GM12878 (cell line): Measurements from ENCODE around the gene C22orf42. TPM values are rescaled to one million over a fixed set of nuclear protein-coding genes. Genes with fewer than 3 reads are reported as not detected.
A peak's percentile ranks its signal among the peaks of the same experiment; 100 is the strongest.
"Not testable (repeated sequence)": the region's sequence is repeated elsewhere in the genome, so short reads cannot be mapped to it uniquely, and the experiment has no call there.

ENCODE experiments used
- ATAC-seq: fragments of 200-7000 bp; cut with Tn5 transposase; 3 replicates; pipeline ENCODE4 v1.9.1; 2020; ENCODE audit warnings: mild to moderate bottlenecking, moderate library complexity
- BruUV-seq: library from RNA; stranded (reverse); fragments of 400-500 nt; replicated peaks from 2 replicates; lab custom pipeline; 2021; lab: Mats Ljungman, UMichigan
- CTCF ChIA-PET: fragments of 300-600 bp; sonication (Branson Sonifier 250); formaldehyde crosslinking; extraction: SDS; loops from one replicate; lab custom pipeline; 2021; ENCODE audit warnings: inconsistent platforms; lab: Yijun Ruan, JAX
- POLR2A ChIA-PET: fragments of 350-600 bp; formaldehyde crosslinking; extraction: SDS; loops from one replicate; lab custom pipeline; 2021; ENCODE audit warnings: inconsistent platforms; lab: Charles Lee
- RAD21 ChIA-PET: fragments of 300-600 bp; sonication (Branson Sonifier 250); formaldehyde crosslinking; loops from one replicate; lab custom pipeline; 2023; ENCODE audit warnings: antibody characterized with exemption; ENCODE audit not compliant: unreplicated experiment; lab: Charles Lee
- SMC1A ChIA-PET: fragments of 300-600 bp; sonication (Branson Sonifier 250); formaldehyde crosslinking; loops from one replicate; lab custom pipeline; 2023; ENCODE audit not compliant: unreplicated experiment, uncharacterized antibody; lab: Charles Lee
- DNase-seq: peaks from one replicate; pipeline ENCODE4 v3.0.0-alpha.2; 2011; ENCODE audit warnings: low read depth, low spot score
- FAIRE-seq: peaks from 3 replicates; lab custom pipeline; 2011; peaks lifted over from hg19 to GRCh38; lab: Jason Lieb, UNC
- H2AFZ ChIP-seq: 2 replicates; pipeline ENCODE4 v1.6.0; 2011; ENCODE audit warnings: low read depth, low read length, control low read depth; ENCODE audit not compliant: control insufficient read depth
- H3K27ac ChIP-seq: 2 replicates; pipeline ENCODE4 v1.5.1; 2011; ENCODE audit warnings: control low read depth; ENCODE audit not compliant: control insufficient read depth, insufficient read depth
- H3K27me3 ChIP-seq, 2 experiments: replicated peaks in 1 of 2; 2 replicates each; pipeline versions ENCODE4 v1.6.0 to v1.6.1; 2011; ENCODE audit warnings: low read length in 1 of 2; ENCODE audit not compliant: control insufficient read depth in 2 of 2, insufficient read depth in 2 of 2
- H3K36me3 ChIP-seq, 2 experiments: 2 replicates each; pipeline ENCODE4 v1.5.1; 2011; ENCODE audit warnings: low read length in 1 of 2; ENCODE audit not compliant: control insufficient read depth in 2 of 2, insufficient read depth in 2 of 2
- H3K4me1 ChIP-seq: 2 replicates; pipeline ENCODE4 v1.6.1; 2011; ENCODE audit warnings: mild to moderate bottlenecking, low read length, moderate library complexity, mixed read lengths; ENCODE audit not compliant: control insufficient read depth, insufficient read depth
- H3K4me2 ChIP-seq: 2 replicates; pipeline ENCODE4 v1.6.0; 2011; ENCODE audit warnings: control low read depth; ENCODE audit not compliant: control insufficient read depth, insufficient read depth
- H3K4me3 ChIP-seq: fragments of 200-600 bp; sonication (generic); 2 replicates; pipeline ENCODE4 v1.5.1; 2016
- H3K79me2 ChIP-seq: 2 replicates; pipeline ENCODE4 v1.6.0; 2011; ENCODE audit warnings: low read length; ENCODE audit not compliant: control insufficient read depth, insufficient read depth
- H3K9ac ChIP-seq: 2 replicates; pipeline ENCODE4 v1.8.0; 2011; ENCODE audit warnings: low read length, control low read depth, mixed read lengths; ENCODE audit not compliant: control insufficient read depth, insufficient read depth
- H3K9me3 ChIP-seq: replicated peaks from 3 replicates; pipeline ENCODE4 v1.5.1; 2011; ENCODE audit warnings: mild to moderate bottlenecking, low read length; ENCODE audit not compliant: control insufficient read depth, insufficient read depth
- H4K20me1 ChIP-seq: 2 replicates; pipeline ENCODE4 v1.6.0; 2011; ENCODE audit not compliant: control insufficient read depth, insufficient read depth
- SPI1 ChIP-seq: IDR thresholded peaks from 2 replicates; pipeline ENCODE4 v1.6.1; 2011; ENCODE audit warnings: low read depth, mild to moderate bottlenecking, low read length, moderate library complexity, borderline replicate concordance; ENCODE audit not compliant: insufficient read depth
- WGBS: methylation state at CpG from one replicate; pipeline ENCODE4 v1.1.6; 2016; ENCODE audit warnings: low lambda C conversion rate; ENCODE audit not compliant: insufficient replicate concordance, insufficient coverage; ENCODE audit errors: missing lambda C conversion rate; 5-methylcytosine and 5-hydroxymethylcytosine counted together
- in situ Hi-C: fragments of 300-500 bp; cut with MboI; formaldehyde crosslinking; loops from 9 replicates; pipeline ENCODE4 v1.14.3; 2018; ENCODE audit warnings: mixed read lengths
- intact Hi-C: fragments of 100-400 bp; cut with micrococcal nuclease; formaldehyde crosslinking; loops from one replicate; pipeline ENCODE4 v1.14.2; 2022; ENCODE audit not compliant: unreplicated experiment
- polyA plus RNA-seq, 11 experiments: library from polyadenylated mRNA; depleted of rRNA in 4 of 11; unstranded in 6 of 11; stranded (reverse) in 5 of 11; fragments of >200 nt; fragmentation: Nextera tagmentation in 4 of 11; fragmentation: Illumina TruSeq in 1 of 11; extraction: Ambion mirVana in 4 of 11; extraction: Trizol in 1 of 11; gene quantifications; 1 replicate in 1 of 11; 2 replicates in 10 of 11; pipeline versions ENCODE4 v1.2.1 to v1.2.3, GENCODE V29; 2011 to 2016; ENCODE audit warnings: inconsistent platforms in 2 of 11, missing spikeins in 2 of 11, low read depth in 1 of 11
- total RNA-seq, 4 experiments: library from RNA; depleted of rRNA in 3 of 4; stranded (reverse); fragments of >200 nt in 3 of 4; fragmentation: Illumina TruSeq in 1 of 4; extraction: Trizol in 1 of 4; gene quantifications; 2 replicates each; pipeline versions ENCODE4 v1.2.1 to v1.2.3, GENCODE V29; 2013 to 2021

The C22orf42 gene
- total and polyA plus RNA-seq, 10 of the 15 experiments (the other 5 are each of a cell fraction or from before 2014, with no cell fraction given) = not detected

GRCh38 chr22:32148372-32148771, 10.7 kb downstream of the C22orf42 start:
- BruUV-seq, H3K79me2 ChIP-seq: not testable (repeated sequence)

DNA sequence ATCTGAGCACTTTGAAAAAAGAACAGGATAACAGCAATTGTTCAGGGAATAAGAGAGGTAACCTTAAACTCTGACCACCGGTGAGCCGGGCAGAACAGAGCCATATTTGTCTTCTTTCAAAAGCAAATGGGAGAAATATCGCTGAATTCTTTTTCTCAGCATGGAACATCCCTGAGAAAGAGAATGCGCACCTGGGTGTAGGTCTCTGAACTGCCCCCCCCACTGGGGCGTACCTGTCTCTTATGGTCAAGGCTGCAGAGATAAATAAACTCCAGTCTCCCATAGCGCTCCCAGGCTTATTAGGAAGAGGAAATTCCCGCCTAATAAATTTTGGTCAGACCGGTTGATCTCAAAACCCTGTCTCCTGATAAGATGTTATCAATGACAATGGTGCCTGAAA, 12.0 kb downstream of the C22orf42 start:
- RAD21 ChIA-PET, POLR2A ChIA-PET, DNase-seq, H3K4me1 ChIP-seq, H3K27me3 ChIP-seq, CTCF ChIA-PET, SMC1A ChIA-PET, H4K20me1 ChIP-seq, ATAC-seq, in situ Hi-C loops, intact Hi-C loops, H2AFZ ChIP-seq, H3K9me3 ChIP-seq, H3K27ac ChIP-seq, H3K4me3 ChIP-seq, H3K9ac ChIP-seq, H3K4me2 ChIP-seq, BruUV-seq, FAIRE-seq, H3K36me3 ChIP-seq, H3K79me2 ChIP-seq: not testable (repeated sequence)
- 75% methylated on average over 8 of the region's 8 CpGs for WGBS

More at GRCh38 chr22:32148372-32148771, 10.7 kb downstream of the C22orf42 start:
- H3K9ac ChIP-seq, H3K4me2 ChIP-seq, H3K27me3 ChIP-seq, intact Hi-C loops, H2AFZ ChIP-seq, RAD21 ChIA-PET, H4K20me1 ChIP-seq, H3K9me3 ChIP-seq, POLR2A ChIA-PET, in situ Hi-C loops, H3K27ac ChIP-seq, H3K36me3 ChIP-seq, H3K4me3 ChIP-seq, H3K4me1 ChIP-seq, CTCF ChIA-PET, DNase-seq, ATAC-seq, SMC1A ChIA-PET: not testable (repeated sequence)
- FAIRE-seq = peak; percentile 98
- TF ChIP-seq SPI1 = peak; percentile 55; the same call in 1 of the 2 replicates
- WGBS = 0% methylated on average over 4 of the region's 4 CpGs
